Activated gamma-delta T cell treated with Interleukin-2 at 50 U/mL for 16 hours (primary cell): ENCODE results near the gene FBXO30.

Source experiments
- DNase-seq: peaks from one replicate; pipeline ENCODE4 v3.0.0-alpha.2; 2020

Gene FBXO30

DNA sequence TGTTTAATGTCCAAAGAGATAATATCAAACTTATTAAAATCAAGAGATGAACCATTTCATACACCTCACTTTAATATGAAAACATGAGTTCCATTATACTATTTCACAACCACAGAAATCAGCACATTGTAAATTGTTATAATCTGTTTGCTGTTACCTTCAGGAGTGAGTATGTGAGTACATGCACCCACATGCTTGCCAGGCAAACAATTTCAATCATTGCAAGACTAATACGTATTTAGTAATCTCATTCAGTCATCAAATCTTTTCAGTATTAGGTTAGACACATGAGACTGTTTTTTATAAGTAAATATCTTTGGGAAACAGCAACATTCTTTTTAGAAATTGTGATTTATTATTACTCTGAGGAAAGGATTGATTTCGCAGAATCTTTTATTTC lies 70.0 kb downstream of the FBXO30 start:
- no peak for DNase-seq
